ENCODE data around the gene ACLY.
"Not testable (repeated sequence)": the region's sequence is repeated elsewhere in the genome, so short reads cannot be mapped to it uniquely, and the experiment has no call there.

The ACLY gene

GRCh38 chr17:41869426-41869825, 49.3 kb downstream of the ACLY start:
- DNase-seq, result no peak

GRCh38 chr17:41868568-41868967, 50.2 kb downstream of the ACLY start:
- DNase-seq, result no peak

- DNase-seq, result no peak
Measured at GRCh38 chr17:41865596-41865893, 53.2 kb downstream of the ACLY start.

GRCh38 chr17:41864836-41865595, 53.7 kb downstream of the ACLY start, which contains the start of gene KLHL11:
Gene KLHL11 (minus strand): TSS chr17:41865423. CDS start chr17:41865370, 53 bp downstream.
- DNase-seq, result peak; percentile 84

- DNase-seq, result no peak
Measured at GRCh38 chr17:41864498-41864835, 54.3 kb downstream of the ACLY start.

- peak; percentile 2 for DNase-seq
Measured at GRCh38 chr17:41863074-41863848, 55.5 kb downstream of the ACLY start.

GRCh38 chr17:41860254-41860931, 58.4 kb downstream of the ACLY start:
- DNase-seq, result no peak

GRCh38 chr17:41851382-41851781, 67.4 kb downstream of the ACLY start:
- DNase-seq, result not testable (repeated sequence)

- DNase-seq, result no peak
Measured at GRCh38 chr17:41849251-41849990, 69.3 kb downstream of the ACLY start.

GRCh38 chr17:41848788-41849187, 70.0 kb downstream of the ACLY start:
- DNase-seq, result no peak

GRCh38 chr17:41844971-41845370, 73.8 kb downstream of the ACLY start:
- DNase-seq, result no peak

GRCh38 chr17:41840781-41841180, 78.0 kb downstream of the ACLY start:
- DNase-seq, result not testable (repeated sequence)

GRCh38 chr17:41839448-41839847, 79.3 kb downstream of the ACLY start:
- not testable (repeated sequence) for DNase-seq

- no peak for DNase-seq
Measured at GRCh38 chr17:41837761-41838538, 80.8 kb downstream of the ACLY start, which contains the start of gene KLHL10. Gene KLHL10 (plus strand): TSS chr17:41837825. CDS start chr17:41837933, 108 bp downstream.

- DNase-seq, result no peak
Measured at GRCh38 chr17:41836550-41837196, 82.1 kb downstream of the ACLY start.

- DNase-seq, result peak; percentile 23
Measured at GRCh38 chr17:41835800-41836549, 82.8 kb downstream of the ACLY start, which contains the start of gene NT5C3B. Gene NT5C3B (minus strand): TSS chr17:41836232. CDS start chr17:41836193, 39 bp downstream.

GRCh38 chr17:41835214-41835799, 83.4 kb downstream of the ACLY start:
- no peak for DNase-seq

- DNase-seq, result not testable (repeated sequence)
Measured at GRCh38 chr17:41829961-41830360, 88.8 kb downstream of the ACLY start.

GRCh38 chr17:41825175-41825845, 93.4 kb downstream of the ACLY start:
- DNase-seq, result no peak

- DNase-seq, result no peak
Measured at GRCh38 chr17:41824086-41824485, 94.7 kb downstream of the ACLY start.

Data from activated effector memory CD4-positive, alpha-beta T cell treated with Interleukin-2 at 50 U/mL for 16 hours (primary cell).